ENCODE results near the gene RAPGEF1.

Gene RAPGEF1

DNA sequence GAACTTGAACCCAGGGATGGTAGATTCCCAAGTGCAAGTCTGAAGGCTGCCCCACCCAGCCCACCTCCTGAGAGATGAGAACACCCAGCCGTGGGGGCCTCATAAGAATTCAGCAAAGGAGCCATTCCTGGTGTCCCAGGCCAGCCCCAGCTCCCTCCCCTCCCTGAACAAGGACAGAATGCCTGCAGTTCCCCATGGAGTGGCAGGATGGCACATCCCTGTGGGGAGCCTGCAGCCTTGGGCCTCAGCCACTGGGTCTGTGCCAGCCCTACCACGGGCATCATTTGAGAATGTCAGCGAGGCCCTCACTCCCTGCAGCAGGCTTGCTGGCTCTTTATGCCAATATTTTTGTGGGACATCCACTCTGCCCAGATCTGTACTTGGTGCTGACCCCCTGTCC, 36.2 kb upstream of the RAPGEF1 start:
- no peak for DNase-seq (ENCODE audit: low read depth)
- no peak for TF ChIP-seq CTCF (IDR thresholded peaks at IDR 0.05; ENCODE audit: low read depth, low read length, missing control alignments)
- no peak overlapping the region for H3K4me3 ChIP-seq (ENCODE audit: low read depth, low read length)

- TF ChIP-seq CTCF (IDR thresholded peaks at IDR 0.05; ENCODE audit: low read depth, low read length, missing control alignments), result no peak
- no peak for DNase-seq (ENCODE audit: low read depth)
- H3K4me3 ChIP-seq (ENCODE audit: low read depth, low read length), result no peak overlapping the region
Measured at GRCh38 chr9:131774636-131775035, 34.8 kb upstream of the RAPGEF1 start.

DNA sequence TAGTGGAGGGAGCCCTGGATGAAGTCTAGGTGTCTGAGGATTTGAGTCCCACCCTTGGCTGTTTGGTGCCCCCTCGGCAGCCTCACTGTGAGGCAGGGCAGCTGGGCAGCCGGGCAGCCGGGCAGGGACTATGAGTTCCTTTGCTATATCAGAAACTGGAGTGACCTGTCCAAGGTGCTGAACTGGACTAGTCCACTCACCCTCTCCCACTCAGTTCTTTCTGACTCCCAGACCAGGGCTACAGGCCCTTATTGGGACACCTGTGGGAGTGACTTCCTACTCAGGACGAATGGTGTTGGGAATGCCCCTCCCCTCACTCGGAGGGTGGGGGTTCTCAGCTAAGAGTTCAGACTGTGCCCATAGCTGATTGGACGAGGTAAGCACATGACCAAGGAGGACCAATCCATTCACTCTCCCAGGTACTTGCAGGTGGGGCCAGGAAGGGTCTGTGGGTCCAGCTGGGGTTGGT, 34.1 kb upstream of the RAPGEF1 start:
- H3K4me3 ChIP-seq (ENCODE audit: low read depth, low read length), result no peak overlapping the region
- no peak for TF ChIP-seq CTCF (IDR thresholded peaks at IDR 0.05; ENCODE audit: low read depth, low read length, missing control alignments)
- DNase-seq (ENCODE audit: low read depth), result no peak

DNA sequence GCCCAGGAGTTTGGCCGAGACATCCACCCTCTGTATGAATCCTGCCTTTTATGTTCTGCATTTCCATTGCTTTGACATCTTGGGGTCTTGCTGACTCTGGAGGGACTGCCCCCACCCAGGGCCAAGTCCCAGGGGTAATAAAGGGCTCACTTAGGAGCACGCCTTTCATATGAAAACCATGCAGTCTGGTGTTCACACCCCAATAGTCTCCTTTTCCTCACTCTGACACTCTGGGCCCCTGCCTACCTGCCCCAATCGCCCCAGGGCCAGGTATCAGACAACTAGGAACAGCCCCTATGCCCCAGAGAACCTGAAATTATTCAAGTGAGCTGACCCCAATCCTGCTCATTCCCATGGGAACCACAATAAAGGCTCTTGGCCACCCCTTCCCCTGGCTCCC, 33.1 kb upstream of the RAPGEF1 start:
- no peak for DNase-seq (ENCODE audit: low read depth)
- no peak overlapping the region for H3K4me3 ChIP-seq (ENCODE audit: low read depth, low read length)
- TF ChIP-seq CTCF (IDR thresholded peaks at IDR 0.05; ENCODE audit: low read depth, low read length, missing control alignments), result no peak

DNA sequence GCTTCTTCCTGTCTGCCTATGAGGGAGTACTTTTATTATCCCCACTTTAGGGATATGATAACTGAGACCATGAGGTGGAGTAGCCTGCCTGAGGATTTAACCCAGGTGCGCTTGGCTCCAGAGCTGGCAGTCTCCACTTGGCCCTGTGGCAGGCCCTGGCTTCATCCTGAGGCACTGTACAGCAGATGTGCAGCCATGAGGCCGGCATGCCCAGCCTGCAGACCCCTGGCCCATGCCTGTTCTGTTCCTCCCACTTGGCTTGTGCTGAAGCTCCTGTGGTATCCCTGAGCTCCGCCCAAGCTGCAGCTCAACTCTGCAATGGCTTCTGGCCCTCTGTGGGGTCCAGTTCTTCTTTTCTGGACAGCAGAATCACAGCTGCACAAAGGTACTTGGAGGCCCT, 31.8 kb upstream of the RAPGEF1 start:
- no peak for DNase-seq (ENCODE audit: low read depth)
- no peak overlapping the region for H3K4me3 ChIP-seq (ENCODE audit: low read depth, low read length)
- TF ChIP-seq CTCF (IDR thresholded peaks at IDR 0.05; ENCODE audit: low read depth, low read length, missing control alignments), result no peak

DNA sequence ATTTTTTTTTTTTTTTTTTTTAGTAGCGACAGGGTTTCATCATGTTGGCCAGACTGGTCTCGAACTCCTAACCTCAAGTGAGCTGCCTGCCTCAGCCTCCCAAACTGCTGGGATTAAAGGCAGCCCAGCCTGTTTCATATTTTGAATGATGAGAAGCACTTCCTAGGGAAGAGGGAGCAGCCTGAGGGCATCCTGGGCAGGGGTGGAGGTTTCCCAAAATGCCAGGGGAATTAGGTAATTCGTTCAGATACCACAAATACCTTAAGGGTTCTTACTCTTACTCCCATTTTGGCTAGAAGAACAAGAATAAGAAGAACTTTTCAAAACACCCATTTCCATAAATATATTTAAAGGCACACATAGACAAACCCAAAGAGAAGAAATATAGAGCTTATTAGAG, 29.5 kb upstream of the RAPGEF1 start:
- H3K4me3 ChIP-seq (ENCODE audit: low read depth, low read length), result no peak overlapping the region
- no peak for TF ChIP-seq CTCF (IDR thresholded peaks at IDR 0.05; ENCODE audit: low read depth, low read length, missing control alignments)
- DNase-seq (ENCODE audit: low read depth), result no peak

DNA sequence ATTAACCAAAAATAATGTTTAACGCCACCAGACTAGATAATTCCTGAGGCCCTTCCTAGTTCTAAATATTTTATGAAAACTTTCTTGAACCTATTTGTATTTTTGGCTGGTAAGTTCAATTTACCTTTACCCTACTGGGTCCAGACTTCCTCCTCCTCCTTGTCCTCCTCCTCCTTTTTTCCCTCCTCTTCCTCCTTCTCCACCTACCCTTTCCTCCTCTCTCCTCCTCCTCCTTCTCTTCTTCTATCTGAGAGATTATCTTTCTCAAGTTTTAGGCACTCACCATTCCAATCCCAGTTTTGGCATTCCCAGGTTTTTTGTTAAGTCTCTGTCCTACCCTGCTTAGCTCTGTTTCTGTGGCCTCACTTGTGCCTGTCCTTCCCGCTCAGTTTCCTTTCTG, 24.7 kb upstream of the RAPGEF1 start:
- no peak overlapping the region for H3K4me3 ChIP-seq (ENCODE audit: low read depth, low read length)
- DNase-seq (ENCODE audit: low read depth), result no peak
- no peak for TF ChIP-seq CTCF (IDR thresholded peaks at IDR 0.05; ENCODE audit: low read depth, low read length, missing control alignments)
